K562 (cell line): ENCODE results near the gene CYSRT1. TPM values are rescaled to one million over a fixed set of nuclear protein-coding genes. Genes with fewer than 3 reads are reported as not detected.

Experiments used
- ATF4 ChIP-seq: fragments of 450-650 bp; formaldehyde crosslinking; IDR thresholded peaks from 2 replicates; pipeline ENCODE4 v1.4.0; 2022; ENCODE audit warnings: mild to moderate bottlenecking, moderate library complexity
- CGGBP1 ChIP-seq: fragments of 250-450 bp; sonication (Bioruptor Pico); IDR thresholded peaks from 2 replicates; pipeline ENCODE4 v1.9.0; 2021; ENCODE audit warnings: mild to moderate bottlenecking
- DLX4 ChIP-seq: fragments of 250-450 bp; sonication (Bioruptor Pico); IDR thresholded peaks from 2 replicates; pipeline ENCODE4 v1.6.1; 2021; ENCODE audit warnings: mild to moderate bottlenecking
- ELF2 ChIP-seq: fragments of 250-450 bp; sonication (Bioruptor Pico); IDR thresholded peaks from 2 replicates; pipeline ENCODE4 v1.5.0; 2021; ENCODE audit warnings: mild to moderate bottlenecking
- FOXA3 ChIP-seq, 2 experiments: fragments of 450-650 bp in 1 of 2; sonication (generic) in 1 of 2; formaldehyde crosslinking; IDR thresholded peaks in 1 of 2; conservative IDR thresholded peaks in 1 of 2; 2 replicates each; pipeline versions ENCODE4 v1.4.0 to v1.8.0; 2020 to 2022; ENCODE audit warnings: mild to moderate bottlenecking in 2 of 2, missing genetic modification reagents in 1 of 2
- FUS ChIP-seq: fragments of 200-400 bp; formaldehyde crosslinking; optimal IDR thresholded peaks from 2 replicates; pipeline ENCODE3; 2017; ENCODE audit warnings: low read depth, low read length
- NKRF ChIP-seq: fragments of 450-650 bp; IDR thresholded peaks from 2 replicates; pipeline ENCODE4 v1.6.1; 2016; ENCODE audit warnings: borderline replicate concordance
- NUFIP1 ChIP-seq: fragments of 450-650 bp; IDR thresholded peaks from 2 replicates; pipeline ENCODE4 v1.6.1; 2018; ENCODE audit not compliant: partially characterized antibody
- RCOR1 ChIP-seq, 2 experiments: IDR thresholded peaks; 2 replicates each; pipeline ENCODE4 v1.6.1; 2012; ENCODE audit warnings: low read depth in 2 of 2, low read length in 2 of 2, borderline replicate concordance in 1 of 2, improper control_type of control experiment in 1 of 2
- RNF2 ChIP-seq: sonication (generic); IDR thresholded peaks from 2 replicates; pipeline ENCODE4 v1.6.1; 2016
- SREBF1 ChIP-seq: fragments of 150-350 bp; IDR thresholded peaks from 2 replicates; pipeline ENCODE4 v1.6.1; 2014; ENCODE audit warnings: antibody characterized with exemption, low read depth, low read length, borderline replicate concordance
- THRAP3 ChIP-seq: fragments of 450-650 bp; IDR thresholded peaks from 2 replicates; pipeline ENCODE4 v1.6.1; 2016; ENCODE audit warnings: mild to moderate bottlenecking, inconsistent platforms, borderline replicate concordance
- TOE1 ChIP-seq, 2 experiments: fragments of 450-650 bp in 1 of 2; sonication (generic) in 1 of 2; formaldehyde crosslinking in 1 of 2; IDR thresholded peaks; 2 replicates each; pipeline versions ENCODE4 v1.7.1 to v1.8.0; 2016 to 2022; ENCODE audit warnings: borderline replicate concordance in 2 of 2, mild to moderate bottlenecking in 2 of 2, antibody characterized with exemption in 1 of 2, inconsistent platforms in 1 of 2, low read depth in 1 of 2, missing genetic modification reagents in 1 of 2, moderate library complexity in 1 of 2
- ZBTB33 ChIP-seq: sonication (generic); formaldehyde crosslinking; IDR thresholded peaks from 2 replicates; pipeline ENCODE4 v1.8.1; 2023; ENCODE audit warnings: mild to moderate bottlenecking, missing genetic modification reagents
- ZNF133 ChIP-seq: fragments of 250-450 bp; sonication (Bioruptor Pico); IDR thresholded peaks from 2 replicates; pipeline ENCODE4 v1.4.0; 2020; ENCODE audit warnings: mild to moderate bottlenecking
- ZNF184 ChIP-seq: sonication (generic); formaldehyde crosslinking; IDR thresholded peaks from 2 replicates; pipeline ENCODE4 v1.5.0; 2020; ENCODE audit warnings: missing genetic modification reagents
- ZNF232 ChIP-seq: sonication (generic); formaldehyde crosslinking; IDR thresholded peaks from 2 replicates; pipeline ENCODE4 v1.8.0; 2022; ENCODE audit warnings: mild to moderate bottlenecking, missing genetic modification reagents
- polyA plus RNA-seq, 8 experiments: library from polyadenylated mRNA; depleted of rRNA in 4 of 8; stranded (reverse) in 5 of 8; unstranded in 3 of 8; fragments of >200 nt; fragmentation: Nextera tagmentation in 2 of 8; fragmentation: Illumina TruSeq in 1 of 8; extraction: Ambion mirVana in 2 of 8; extraction: Trizol in 1 of 8; gene quantifications; 2 replicates each; pipeline versions ENCODE4 v1.2.1 to v1.2.3, GENCODE V29; 2011 to 2014; ENCODE audit warnings: inconsistent platforms in 1 of 8, missing spikeins in 1 of 8
- total RNA-seq, 7 experiments: library from RNA; depleted of rRNA in 6 of 7; stranded (reverse); fragments of >200 nt in 6 of 7; fragmentation: Illumina TruSeq in 2 of 7; extraction: Trizol in 2 of 7; gene quantifications; 2 replicates each; pipeline versions ENCODE4 v1.2.1 to v1.2.3, GENCODE V29; 2011 to 2021; ENCODE audit warnings: low replicate concordance in 1 of 7

Gene CYSRT1
- total and polyA plus RNA-seq, 9 of the 15 experiments (the other 6 are each of a cell fraction or from before 2014, with no cell fraction given), result 0.04 to 1.4 (median 0.42) TPM; not detected in 3

GRCh38 chr9:137236238-137236935 lies 11.4 kb downstream of the CYSRT1 start (continued):
- TF ChIP-seq ZBTB33 (CRISPR knock-in tag) (peak; percentile 85), SREBF1 (no peak), ZNF133 (CRISPR knock-in tag) (no peak), THRAP3 (no peak), NUFIP1 (no peak), RNF2 (peak; percentile 73; the same call in 1 of the 2 replicates), DLX4 (CRISPR knock-in tag) (no peak), ELF2 (CRISPR knock-in tag) (0 out of 2 replicates have a peak, but pooled peaks have one; percentile 50), ATF4 (CRISPR knock-in tag) (no peak), ZNF184 (no peak), NKRF (no peak), FUS (no peak), FOXA3 (CRISPR knock-in tag; conservative IDR thresholded peaks at IDR 0.05 in 1 of 2, IDR thresholded peaks at IDR 0.05 in 1 of 2) (peak; percentile 97 to 99), TOE1 (IDR thresholded peaks at IDR 0.05; ENCODE audit: borderline replicate concordance) (peak; percentile 85; the same call in 1 of the 2 replicates), TOE1 (CRISPR knock-in tag; IDR thresholded peaks at IDR 0.05; ENCODE audit: borderline replicate concordance, low read depth) (no peak), CGGBP1 (CRISPR knock-in tag) (no peak), ZNF232 (CRISPR knock-in tag) (no peak), RCOR1 (IDR thresholded peaks at IDR 0.05; ENCODE audit: borderline replicate concordance in 1 of 2, low read depth in 2 of 2, low read length in 2 of 2) (peak in 1 of 2 experiments; percentile 79; a peak in 3 of 4 replicates)
